WTC11 (cell line): ENCODE measurements around the gene SELENOV.

Experiments
- NR1H2 ChIP-seq: sonication (generic); formaldehyde crosslinking; IDR thresholded peaks from 2 replicates; pipeline ENCODE4 v1.9.0; 2021; ENCODE audit warnings: mild to moderate bottlenecking, moderate library complexity, missing genetic modification reagents
- NR3C1 ChIP-seq: sonication (generic); formaldehyde crosslinking; conservative IDR thresholded peaks from 2 replicates; pipeline ENCODE4 v1.8.1; 2023; ENCODE audit warnings: low read depth, mild to moderate bottlenecking, missing genetic modification reagents
- PREB ChIP-seq: sonication (generic); formaldehyde crosslinking; IDR thresholded peaks from 2 replicates; pipeline ENCODE4 v1.8.1; 2022; ENCODE audit warnings: mild to moderate bottlenecking, missing genetic modification reagents, moderate library complexity, borderline replicate concordance
- USF1 ChIP-seq: sonication (generic); formaldehyde crosslinking; IDR thresholded peaks from 2 replicates; pipeline ENCODE4 v1.8.0; 2022; ENCODE audit warnings: mild to moderate bottlenecking, missing genetic modification reagents
- TF ChIP-seq, protein P1 (sequence below): fragments of 200-600 bp; IDR thresholded peaks from 2 replicates; pipeline ENCODE4 v1.8.0; 2022; ENCODE audit warnings: antibody characterized with exemption

DNA sequence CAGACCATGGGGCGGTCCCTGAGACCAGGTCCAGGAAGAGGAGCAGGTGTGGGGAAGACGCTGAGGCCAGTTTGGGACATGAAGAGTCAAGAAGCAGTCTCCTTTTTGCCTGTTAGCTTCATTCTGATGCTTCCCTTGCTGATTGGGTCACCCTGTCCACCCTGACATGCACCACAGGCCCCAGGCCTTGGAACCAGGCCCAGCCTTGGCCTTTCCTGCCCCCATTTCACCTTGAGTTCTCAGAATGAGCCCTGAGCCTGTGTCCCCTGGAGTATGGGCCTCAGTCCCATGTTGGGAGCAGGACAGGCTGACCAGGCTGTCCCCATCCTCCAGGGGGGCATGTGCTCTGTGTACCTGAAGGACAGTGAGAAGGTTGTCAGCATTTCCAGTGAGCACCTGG is 39.2 kb upstream of the SELENOV start:
- TF ChIP-seq PREB (CRISPR knock-in tag): no peak
- TF ChIP-seq USF1: no peak
- TF ChIP-seq, protein P1, sequence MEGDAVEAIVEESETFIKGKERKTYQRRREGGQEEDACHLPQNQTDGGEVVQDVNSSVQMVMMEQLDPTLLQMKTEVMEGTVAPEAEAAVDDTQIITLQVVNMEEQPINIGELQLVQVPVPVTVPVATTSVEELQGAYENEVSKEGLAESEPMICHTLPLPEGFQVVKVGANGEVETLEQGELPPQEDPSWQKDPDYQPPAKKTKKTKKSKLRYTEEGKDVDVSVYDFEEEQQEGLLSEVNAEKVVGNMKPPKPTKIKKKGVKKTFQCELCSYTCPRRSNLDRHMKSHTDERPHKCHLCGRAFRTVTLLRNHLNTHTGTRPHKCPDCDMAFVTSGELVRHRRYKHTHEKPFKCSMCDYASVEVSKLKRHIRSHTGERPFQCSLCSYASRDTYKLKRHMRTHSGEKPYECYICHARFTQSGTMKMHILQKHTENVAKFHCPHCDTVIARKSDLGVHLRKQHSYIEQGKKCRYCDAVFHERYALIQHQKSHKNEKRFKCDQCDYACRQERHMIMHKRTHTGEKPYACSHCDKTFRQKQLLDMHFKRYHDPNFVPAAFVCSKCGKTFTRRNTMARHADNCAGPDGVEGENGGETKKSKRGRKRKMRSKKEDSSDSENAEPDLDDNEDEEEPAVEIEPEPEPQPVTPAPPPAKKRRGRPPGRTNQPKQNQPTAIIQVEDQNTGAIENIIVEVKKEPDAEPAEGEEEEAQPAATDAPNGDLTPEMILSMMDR: no peak
- no peak for TF ChIP-seq NR1H2
- TF ChIP-seq NR3C1 (CRISPR knock-in tag): no peak
